Fibroblast of mammary gland (primary cell): ENCODE data around the gene KCND3.
A peak's percentile ranks its signal among the peaks of the same experiment; 100 is the strongest.

Source experiments
- DNase-seq: peaks from one replicate; pipeline ENCODE4 v3.0.0-alpha.2; 2010; ENCODE audit warnings: low read depth
- H3K4me3 ChIP-seq: 2 replicates; pipeline ENCODE4 v1.5.1; 2011; ENCODE audit warnings: low read depth, mild to moderate bottlenecking, low read length, moderate library complexity; ENCODE audit not compliant: control insufficient read depth
- TF ChIP-seq, protein P1 (sequence below): conservative IDR thresholded peaks from 2 replicates; pipeline ENCODE4 v1.5.1; 2011; ENCODE audit warnings: low read depth, low read length, inconsistent platforms; ENCODE audit not compliant: control insufficient read depth, insufficient read depth

KCND3 gene

DNA sequence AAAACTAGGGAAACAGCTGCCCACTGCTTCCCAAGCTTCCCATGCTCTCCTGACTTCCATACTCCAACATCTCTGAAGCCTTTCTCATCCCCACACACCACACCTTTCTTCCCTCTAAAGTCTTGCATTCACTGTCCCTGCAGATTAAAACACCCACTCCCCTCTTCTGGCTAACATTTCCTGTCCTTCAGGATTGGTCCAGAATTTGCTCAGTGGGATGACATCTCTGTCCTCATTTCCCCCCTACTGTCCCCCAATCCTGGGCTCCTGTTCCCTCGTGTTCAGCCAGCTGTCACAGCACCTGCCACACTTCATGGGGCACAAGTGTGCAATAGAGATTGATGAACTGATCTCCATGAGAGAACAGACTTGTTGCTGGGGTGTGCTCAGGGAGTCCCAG lies 82.7 kb downstream of the KCND3 start:
- TF ChIP-seq, protein P1, sequence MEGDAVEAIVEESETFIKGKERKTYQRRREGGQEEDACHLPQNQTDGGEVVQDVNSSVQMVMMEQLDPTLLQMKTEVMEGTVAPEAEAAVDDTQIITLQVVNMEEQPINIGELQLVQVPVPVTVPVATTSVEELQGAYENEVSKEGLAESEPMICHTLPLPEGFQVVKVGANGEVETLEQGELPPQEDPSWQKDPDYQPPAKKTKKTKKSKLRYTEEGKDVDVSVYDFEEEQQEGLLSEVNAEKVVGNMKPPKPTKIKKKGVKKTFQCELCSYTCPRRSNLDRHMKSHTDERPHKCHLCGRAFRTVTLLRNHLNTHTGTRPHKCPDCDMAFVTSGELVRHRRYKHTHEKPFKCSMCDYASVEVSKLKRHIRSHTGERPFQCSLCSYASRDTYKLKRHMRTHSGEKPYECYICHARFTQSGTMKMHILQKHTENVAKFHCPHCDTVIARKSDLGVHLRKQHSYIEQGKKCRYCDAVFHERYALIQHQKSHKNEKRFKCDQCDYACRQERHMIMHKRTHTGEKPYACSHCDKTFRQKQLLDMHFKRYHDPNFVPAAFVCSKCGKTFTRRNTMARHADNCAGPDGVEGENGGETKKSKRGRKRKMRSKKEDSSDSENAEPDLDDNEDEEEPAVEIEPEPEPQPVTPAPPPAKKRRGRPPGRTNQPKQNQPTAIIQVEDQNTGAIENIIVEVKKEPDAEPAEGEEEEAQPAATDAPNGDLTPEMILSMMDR = no peak
- DNase-seq = no peak
- no peak overlapping the region for H3K4me3 ChIP-seq

DNA sequence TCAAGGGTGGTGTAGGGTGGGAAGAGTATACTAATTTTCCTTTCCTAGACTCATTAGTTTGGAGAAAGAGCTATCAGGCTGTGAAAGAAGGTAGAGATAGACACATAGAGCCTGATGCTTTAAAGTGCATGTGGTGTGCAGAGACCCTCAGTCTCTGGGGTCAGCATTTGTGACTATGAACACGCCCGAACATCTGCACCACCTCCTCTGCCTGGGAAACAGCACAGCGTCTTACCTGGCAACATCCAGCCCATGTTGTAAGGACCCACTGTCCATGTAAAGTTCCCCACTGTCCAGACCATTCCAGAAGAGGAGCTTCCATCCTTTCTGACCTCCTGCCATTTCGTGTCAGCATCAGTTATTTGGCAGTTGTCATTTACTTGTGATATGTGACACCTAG lies 83.4 kb downstream of the KCND3 start:
- no peak for DNase-seq
- H3K4me3 ChIP-seq = no peak overlapping the region
- TF ChIP-seq, protein P1 = no peak

DNA sequence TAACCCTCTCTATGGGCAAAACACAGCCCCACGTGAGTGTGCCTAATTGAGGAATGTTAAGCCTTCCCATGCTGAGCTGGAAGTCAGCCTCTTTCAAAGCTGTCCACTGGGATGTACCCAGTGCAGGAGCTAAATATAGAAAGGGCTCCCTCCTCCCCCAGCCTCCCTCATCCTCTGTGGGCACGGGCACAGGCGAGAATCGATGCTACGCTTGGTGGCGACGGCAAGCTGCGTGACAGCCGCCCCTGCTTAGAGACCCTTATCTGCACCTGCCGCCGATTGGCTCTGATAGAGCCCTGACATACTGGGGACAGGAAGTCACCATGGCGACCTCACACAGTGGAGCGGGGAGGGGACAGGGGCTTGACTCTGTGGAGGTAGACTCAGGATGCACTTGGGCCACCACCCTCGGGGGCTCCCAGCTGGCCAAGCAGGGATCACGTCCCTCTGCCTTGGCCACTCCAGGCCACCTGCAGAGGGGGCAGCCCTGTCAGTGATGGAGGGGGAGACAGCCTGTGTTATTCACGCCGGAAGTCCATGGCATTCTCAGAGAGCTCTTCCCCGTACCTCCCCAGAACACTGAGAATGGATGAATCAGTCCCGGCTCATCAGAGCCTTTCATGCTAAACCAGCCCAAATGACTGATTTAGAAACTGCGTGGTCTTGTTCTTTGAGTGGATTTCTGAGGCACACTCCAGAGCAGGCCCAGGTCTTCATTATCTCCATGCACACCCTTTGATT lies 84.8 kb downstream of the KCND3 start:
- H3K4me3 ChIP-seq = no peak overlapping the region
- TF ChIP-seq, protein P1 = no peak
- no peak for DNase-seq

DNA sequence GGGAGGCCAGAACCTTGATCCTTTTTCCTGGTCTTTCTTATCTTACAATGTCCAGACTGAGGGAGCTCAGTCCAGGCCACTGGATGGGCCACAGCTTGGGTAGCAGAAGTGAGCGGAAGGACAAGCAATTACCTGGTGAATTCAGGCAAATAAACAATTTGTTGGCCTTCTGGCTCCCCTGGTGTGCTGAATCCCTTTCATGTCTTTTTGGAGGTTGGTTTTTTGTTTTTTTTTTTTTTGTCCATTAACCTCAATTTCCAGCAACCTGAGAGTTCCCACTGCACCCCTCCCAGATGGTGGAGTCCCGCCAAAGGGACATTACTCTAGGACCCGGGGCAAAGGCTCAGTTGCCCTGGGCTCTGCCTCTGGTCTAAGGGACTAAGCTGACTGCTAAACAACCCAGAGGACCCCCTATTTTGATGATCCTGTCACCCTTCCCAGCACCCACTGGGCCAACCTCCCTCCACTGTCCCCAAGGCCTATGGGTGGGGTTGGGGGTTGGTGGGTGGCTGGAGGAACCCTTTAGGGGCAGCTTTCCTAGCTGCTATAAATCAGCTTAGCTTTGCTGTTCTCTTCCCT lies 85.5 kb downstream of the KCND3 start:
- DNase-seq = no peak
- TF ChIP-seq, protein P1 = no peak

DNA sequence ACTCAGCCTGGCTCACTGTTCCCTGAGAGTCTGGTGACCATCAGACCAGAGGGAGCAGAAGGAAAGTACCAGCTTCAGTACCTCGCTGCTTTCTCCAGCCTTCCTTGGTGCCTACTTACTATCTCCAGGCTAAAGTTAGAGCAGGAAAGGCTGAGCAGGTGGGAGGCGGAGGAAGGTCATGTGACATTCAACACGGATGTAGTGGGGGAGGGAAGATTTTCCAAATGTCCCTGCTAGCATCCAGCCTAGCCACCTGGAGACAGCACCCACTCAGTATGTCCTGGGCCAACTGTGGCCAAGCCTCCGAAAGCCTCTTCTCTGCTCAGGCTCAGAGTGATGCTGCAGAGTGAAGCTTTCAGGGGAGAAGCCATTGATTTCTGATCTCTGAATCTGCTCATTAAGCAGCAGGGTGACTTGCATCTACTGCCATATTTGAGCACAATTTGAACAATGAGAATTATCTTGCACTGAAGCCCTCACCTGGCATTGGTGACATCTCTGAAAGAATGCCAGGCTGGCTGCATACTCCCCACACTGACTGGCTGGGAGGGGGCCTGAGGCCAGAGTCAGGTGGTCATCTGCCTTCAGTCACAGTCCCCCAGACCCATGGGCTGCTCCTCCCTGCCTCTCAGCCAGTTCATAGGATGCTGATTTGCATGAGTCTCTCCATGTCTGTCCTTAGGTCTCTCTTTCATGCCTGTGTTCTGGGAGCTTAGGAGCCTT lies 86.2 kb downstream of the KCND3 start:
- DNase-seq = no peak
- TF ChIP-seq, protein P1 = no peak
- H3K4me3 ChIP-seq = no peak overlapping the region

More for the DNA sequence above, 85.5 kb downstream of the KCND3 start:
- no peak overlapping the region for H3K4me3 ChIP-seq

DNA sequence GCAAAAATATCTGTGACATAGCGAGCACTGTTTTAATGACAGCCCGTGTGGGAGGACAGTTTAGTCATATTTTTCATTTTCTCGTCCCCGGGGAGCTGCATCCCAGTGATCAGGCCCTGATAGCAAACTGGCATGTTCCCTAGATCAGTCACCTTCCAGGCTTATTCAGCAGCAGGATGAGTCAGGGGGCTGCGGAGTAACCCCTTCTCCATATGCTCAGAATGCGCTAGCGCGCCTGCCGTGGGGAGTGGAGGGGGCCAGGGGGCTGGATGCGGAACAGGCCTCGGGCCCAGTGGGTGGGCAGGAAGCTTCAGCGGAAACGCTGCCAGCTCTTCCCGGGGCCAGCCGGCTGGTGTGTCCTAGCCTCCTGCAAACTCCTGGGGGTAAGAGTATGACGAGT lies 94.0 kb downstream of the KCND3 start:
- DNase-seq = peak; percentile 36
- TF ChIP-seq, protein P1 = no peak
- H3K4me3 ChIP-seq = no peak overlapping the region
